ENCODE measurements around the gene SMOC1. TPM values are rescaled to one million over a fixed set of nuclear protein-coding genes. Genes with fewer than 3 reads are reported as not detected.

SMOC1 gene
- total RNA-seq, 2 donors from 2014 or later = 25.2 to 29.8 TPM

DNA sequence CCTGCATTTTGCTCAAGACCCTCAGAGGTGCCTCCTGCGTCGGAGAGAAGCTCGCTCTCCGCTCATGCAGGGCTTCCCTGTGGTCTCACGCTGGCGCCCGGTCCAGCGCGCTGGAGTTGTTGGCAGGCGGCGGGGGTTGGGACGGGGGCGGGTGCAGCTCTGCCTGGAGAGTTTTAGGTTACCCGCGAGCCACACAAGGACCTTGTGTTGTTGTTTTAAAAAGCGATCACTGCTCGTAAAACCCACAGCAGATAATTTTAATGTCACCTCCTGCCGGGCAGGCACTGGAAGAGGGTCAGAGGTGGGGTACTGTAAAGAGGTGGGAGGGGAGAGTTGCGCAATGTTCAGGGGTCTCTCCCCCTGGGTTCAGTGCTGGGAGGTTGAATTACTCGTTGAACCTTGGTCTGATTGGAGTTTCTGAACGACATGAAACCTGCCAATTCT is 850 bp downstream of the SMOC1 start:
- Histone ChIP-seq H3K27ac (no peak overlapping the region), H3K4me3 (peak overlapping the region; percentile 58), H3K27me3 (replicated peaks; ENCODE audit: insufficient read depth) (no peaks in the 10 kb centered on the region), H3K4me1 (ENCODE audit: control insufficient read depth in 1 of 2, low read depth in 2 of 2) (peaks cover 0 to 32% of the 10 kb centered on the region in 2 donors), H3K9me3 (no peaks in the 10 kb centered on the region), H3K36me3 (no peaks in the 10 kb centered on the region)
- ATAC-seq (ENCODE audit: insufficient number of reproducible peaks, low FRiP score, low read depth) (no peak), DNase-seq (ENCODE audit: low spot score) (no peak)
- TF ChIP-seq, protein P1, sequence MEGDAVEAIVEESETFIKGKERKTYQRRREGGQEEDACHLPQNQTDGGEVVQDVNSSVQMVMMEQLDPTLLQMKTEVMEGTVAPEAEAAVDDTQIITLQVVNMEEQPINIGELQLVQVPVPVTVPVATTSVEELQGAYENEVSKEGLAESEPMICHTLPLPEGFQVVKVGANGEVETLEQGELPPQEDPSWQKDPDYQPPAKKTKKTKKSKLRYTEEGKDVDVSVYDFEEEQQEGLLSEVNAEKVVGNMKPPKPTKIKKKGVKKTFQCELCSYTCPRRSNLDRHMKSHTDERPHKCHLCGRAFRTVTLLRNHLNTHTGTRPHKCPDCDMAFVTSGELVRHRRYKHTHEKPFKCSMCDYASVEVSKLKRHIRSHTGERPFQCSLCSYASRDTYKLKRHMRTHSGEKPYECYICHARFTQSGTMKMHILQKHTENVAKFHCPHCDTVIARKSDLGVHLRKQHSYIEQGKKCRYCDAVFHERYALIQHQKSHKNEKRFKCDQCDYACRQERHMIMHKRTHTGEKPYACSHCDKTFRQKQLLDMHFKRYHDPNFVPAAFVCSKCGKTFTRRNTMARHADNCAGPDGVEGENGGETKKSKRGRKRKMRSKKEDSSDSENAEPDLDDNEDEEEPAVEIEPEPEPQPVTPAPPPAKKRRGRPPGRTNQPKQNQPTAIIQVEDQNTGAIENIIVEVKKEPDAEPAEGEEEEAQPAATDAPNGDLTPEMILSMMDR (IDR thresholded peaks at IDR 0.05) = no peak

DNA sequence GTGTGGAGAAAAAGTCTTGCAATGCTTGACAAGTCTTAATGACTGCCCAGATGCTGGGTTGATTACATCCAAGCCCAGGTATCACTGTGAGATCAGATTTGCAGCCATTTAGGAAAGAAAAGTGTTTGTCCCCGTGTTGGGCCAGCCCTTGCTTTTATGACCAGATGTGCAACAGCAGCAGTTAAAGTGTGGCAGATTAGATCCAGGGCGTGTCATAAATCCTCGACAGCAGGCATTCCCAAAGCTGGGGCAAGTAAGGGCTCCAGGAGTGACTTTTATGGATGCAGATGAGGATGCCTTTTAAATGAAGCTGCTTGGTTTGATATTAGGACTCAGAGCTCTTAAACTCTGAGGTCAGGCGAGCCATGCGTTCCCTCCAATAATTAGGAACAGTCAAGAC is 1.7 kb downstream of the SMOC1 start:
- TF ChIP-seq, protein P1 (IDR thresholded peaks at IDR 0.05) = no peak
- no peak for ATAC-seq (ENCODE audit: insufficient number of reproducible peaks, low FRiP score, low read depth)

DNA sequence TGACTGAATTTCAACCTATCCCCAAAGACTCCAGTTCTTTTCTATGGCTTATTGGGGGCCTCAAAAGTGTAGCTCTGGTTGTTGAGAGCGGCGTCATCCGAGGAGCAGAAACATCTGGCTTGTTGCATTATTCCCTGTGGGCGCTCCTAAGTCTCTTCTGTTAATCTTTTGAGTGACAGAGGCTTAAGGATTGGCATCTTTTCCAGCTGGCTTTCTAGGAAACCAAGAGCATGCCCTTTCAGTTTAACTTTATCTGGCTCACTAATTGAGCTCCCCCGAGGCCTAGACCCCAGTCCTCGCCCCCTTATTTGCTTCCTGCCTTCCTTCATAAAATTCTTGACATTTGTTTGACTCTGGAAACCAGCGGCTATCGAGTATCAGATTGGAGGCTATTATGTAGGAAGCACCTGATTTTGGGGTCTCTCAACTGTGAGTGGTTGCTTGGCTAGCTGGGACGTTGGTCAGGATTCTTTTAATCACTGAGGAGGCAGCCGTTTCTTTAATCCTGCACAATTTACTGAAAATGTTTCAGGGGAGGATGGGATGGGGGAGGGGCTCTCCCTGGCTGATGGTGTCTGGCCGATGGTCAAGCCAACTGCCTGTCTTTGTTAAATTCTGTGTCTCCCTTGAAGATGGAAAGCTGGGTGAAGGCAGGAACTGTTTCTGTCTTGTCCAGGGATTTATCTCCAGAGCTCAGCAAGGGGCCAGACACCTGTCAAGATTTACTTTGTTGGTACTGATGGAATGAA is 3.1 kb downstream of the SMOC1 start:
- H3K36me3 ChIP-seq = no peaks in the 10 kb centered on the region
- no peak for ATAC-seq (ENCODE audit: insufficient number of reproducible peaks, low FRiP score, low read depth)
- TF ChIP-seq, protein P1 (IDR thresholded peaks at IDR 0.05) = no peak
- H3K4me1 ChIP-seq (ENCODE audit: control insufficient read depth in 1 of 2, low read depth in 2 of 2) = peaks cover 0 to 19% of the 10 kb centered on the region in 2 donors
- H3K4me3 ChIP-seq = no peak overlapping the region
- no peak for DNase-seq (ENCODE audit: low spot score)
- H3K27ac ChIP-seq = no peak overlapping the region
- H3K27me3 ChIP-seq (replicated peaks; ENCODE audit: insufficient read depth) = no peaks in the 10 kb centered on the region
- H3K9me3 ChIP-seq = no peaks in the 10 kb centered on the region

More for the DNA sequence above, 1.7 kb downstream of the SMOC1 start:
- Histone ChIP-seq H3K4me3 (no peak overlapping the region), H3K27ac (no peak overlapping the region), H3K9me3 (no peaks in the 10 kb centered on the region), H3K27me3 (replicated peaks; ENCODE audit: insufficient read depth) (no peaks in the 10 kb centered on the region), H3K36me3 (no peaks in the 10 kb centered on the region), H3K4me1 (ENCODE audit: control insufficient read depth in 1 of 2, low read depth in 2 of 2) (peaks cover 0 to 32% of the 10 kb centered on the region in 2 donors)
- no peak for DNase-seq (ENCODE audit: low spot score)

DNA sequence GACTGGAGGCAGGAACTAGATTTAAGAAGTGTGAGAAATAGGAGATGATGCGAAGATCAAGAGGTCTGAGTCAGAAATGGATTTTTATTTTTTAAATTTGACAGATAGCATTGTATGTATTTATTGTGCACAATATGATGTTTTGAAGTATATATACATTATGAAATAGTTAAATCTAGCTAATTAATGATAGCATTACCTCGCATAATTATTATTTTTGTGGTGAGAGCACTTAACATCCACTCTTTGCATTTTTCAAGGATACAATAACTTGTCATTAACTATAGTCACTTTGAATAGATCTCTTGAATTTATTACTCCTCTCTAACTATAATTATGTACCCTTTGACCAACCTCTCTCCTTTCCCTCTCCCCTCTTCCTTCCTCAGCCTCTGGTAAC is 3.7 kb downstream of the SMOC1 start:
- no peak overlapping the region for H3K4me3 ChIP-seq
- H3K4me1 ChIP-seq (ENCODE audit: control insufficient read depth in 1 of 2, low read depth in 2 of 2) = peaks cover 0 to 14% of the 10 kb centered on the region in 2 donors
- ATAC-seq (ENCODE audit: insufficient number of reproducible peaks, low FRiP score, low read depth) = no peak
- no peak for DNase-seq (ENCODE audit: low spot score)
- no peak overlapping the region for H3K27ac ChIP-seq
- no peaks in the 10 kb centered on the region for H3K27me3 ChIP-seq (replicated peaks; ENCODE audit: insufficient read depth)
- no peaks in the 10 kb centered on the region for H3K36me3 ChIP-seq
- H3K9me3 ChIP-seq = no peaks in the 10 kb centered on the region
- TF ChIP-seq, protein P1 (IDR thresholded peaks at IDR 0.05) = no peak

DNA sequence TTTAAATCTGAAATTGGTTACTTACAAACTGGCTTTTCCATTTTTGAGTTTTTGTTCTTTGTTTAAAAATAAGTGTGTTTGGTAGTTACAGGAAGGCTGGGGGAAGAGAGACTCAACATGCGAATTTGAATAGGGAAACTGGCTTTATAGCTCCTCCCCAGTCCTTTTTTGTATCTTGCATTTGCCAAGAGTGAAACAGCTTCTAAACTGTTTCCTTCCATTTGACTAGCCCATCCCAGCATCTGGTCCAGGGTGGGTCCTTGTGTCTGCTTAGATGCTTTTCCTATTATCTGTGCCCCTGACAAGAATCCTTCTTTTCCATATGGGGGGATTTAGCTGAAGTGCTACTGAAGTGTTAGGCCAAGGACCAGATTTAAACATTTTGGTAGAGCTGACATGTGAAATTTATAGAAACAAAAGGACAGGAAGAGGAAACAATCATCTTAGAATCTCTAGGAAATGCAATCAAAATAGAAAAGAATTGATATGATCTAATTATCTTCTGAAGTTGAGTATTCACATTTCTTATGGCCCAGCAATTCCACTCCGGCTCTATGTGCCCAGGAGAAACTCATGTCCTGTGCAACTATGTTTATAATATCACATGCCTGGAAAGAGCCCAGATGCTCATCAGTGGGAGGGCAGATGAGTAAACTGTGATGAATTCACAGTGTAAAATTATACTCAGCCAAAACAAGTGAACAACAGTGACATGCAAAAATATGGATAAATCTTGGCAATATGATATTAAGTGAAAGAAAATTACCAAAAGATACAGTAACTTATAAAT is 7.4 kb downstream of the SMOC1 start:
- Histone ChIP-seq H3K4me3 (no peak overlapping the region), H3K27me3 (replicated peaks; ENCODE audit: insufficient read depth) (no peaks in the 10 kb centered on the region), H3K36me3 (no peaks in the 10 kb centered on the region), H3K27ac (no peak overlapping the region), H3K9me3 (no peaks in the 10 kb centered on the region), H3K4me1 (ENCODE audit: control insufficient read depth in 1 of 2, low read depth in 2 of 2) (no peaks in the 10 kb centered on the region)
- TF ChIP-seq, protein P1 (IDR thresholded peaks at IDR 0.05) = no peak
- DNase-seq (ENCODE audit: low spot score) (no peak), ATAC-seq (ENCODE audit: insufficient number of reproducible peaks, low FRiP score, low read depth) (no peak)

Measured in thoracic aorta (tissue), 2 donors.